CD4-positive, alpha-beta memory T cell (primary cell): ENCODE measurements around the gene IL22RA2. TPM values are rescaled to one million over a fixed set of nuclear protein-coding genes. Genes with fewer than 3 reads are reported as not detected.

Experiments used
- CTCF ChIA-PET: fragments of 350-600 bp; sonication (Branson Sonifier 250); formaldehyde crosslinking; loops from one replicate; lab custom pipeline; 2021; ENCODE audit warnings: inconsistent platforms; ENCODE audit not compliant: partially characterized antibody; lab: Charles Lee
- POLR2A ChIA-PET: fragments of 350-600 bp; sonication (Branson Sonifier 250); formaldehyde crosslinking; loops from one replicate; lab custom pipeline; 2021; ENCODE audit not compliant: partially characterized antibody; lab: Charles Lee
- DNase-seq, 5 donors: peaks; one replicate each; pipeline versions ENCODE4 v3.0.0 to v3.0.0-alpha.2; 2020 to 2022; ENCODE audit warnings: mixed read lengths in 1 of 5
- H3K27ac ChIP-seq: one replicate; pipeline ENCODE4 v1.7.0; 2013; ENCODE audit warnings: low read depth, low read length
- H3K27me3 ChIP-seq: 2 replicates; pipeline ENCODE4 v1.7.0; 2013; ENCODE audit warnings: mild to moderate bottlenecking, low read length, moderate library complexity; ENCODE audit not compliant: insufficient read depth
- H3K36me3 ChIP-seq: 2 replicates; pipeline ENCODE4 v1.7.0; 2013; ENCODE audit warnings: mild to moderate bottlenecking, low read length, moderate library complexity; ENCODE audit not compliant: insufficient read depth
- H3K4me1 ChIP-seq: 2 replicates; pipeline ENCODE4 v1.7.0; 2013; ENCODE audit warnings: mild to moderate bottlenecking, low read length, moderate library complexity; ENCODE audit not compliant: insufficient read depth
- H3K4me3 ChIP-seq, 2 donors: one replicate each; pipeline ENCODE4 v1.7.0; 2013; ENCODE audit warnings: low read length in 2 of 2, mild to moderate bottlenecking in 1 of 2
- H3K9me3 ChIP-seq, 2 donors: one replicate each; pipeline ENCODE4 v1.7.0; 2013; ENCODE audit warnings: low read length in 2 of 2, control low read depth in 1 of 2; ENCODE audit not compliant: control insufficient read depth in 1 of 2
- H3K27ac Mint-ChIP-seq, 7 donors: one replicate each; pipeline ENCODE4 v1.8.0; 2020 to 2021; ENCODE audit warnings: mixed read lengths in 7 of 7, mild to moderate bottlenecking in 6 of 7, inconsistent platforms in 3 of 7, moderate library complexity in 3 of 7
- H3K27me3 Mint-ChIP-seq, 2 donors: one replicate each; pipeline ENCODE4 v1.8.0; 2020 to 2021; ENCODE audit warnings: mixed read lengths in 2 of 2
- H3K36me3 Mint-ChIP-seq, 2 donors: one replicate each; pipeline ENCODE4 v1.8.0; 2020 to 2021; ENCODE audit warnings: mixed read lengths in 2 of 2, inconsistent platforms in 1 of 2, mild to moderate bottlenecking in 1 of 2
- H3K4me1 Mint-ChIP-seq, 4 donors: one replicate each; pipeline ENCODE4 v1.8.0; 2020 to 2021; ENCODE audit warnings: mixed read lengths in 4 of 4, mild to moderate bottlenecking in 1 of 4
- H3K4me3 Mint-ChIP-seq, 8 donors: one replicate each; pipeline ENCODE4 v1.8.0; 2020 to 2021; ENCODE audit warnings: mixed read lengths in 8 of 8, mild to moderate bottlenecking in 7 of 8, moderate library complexity in 6 of 8, inconsistent platforms in 3 of 8
- H3K9me3 Mint-ChIP-seq, 8 donors: one replicate each; pipeline ENCODE4 v1.8.0; 2020 to 2021; ENCODE audit warnings: mixed read lengths in 8 of 8, mild to moderate bottlenecking in 5 of 8, inconsistent platforms in 3 of 8, moderate library complexity in 1 of 8
- intact Hi-C: fragments of 100-400 bp; cut with micrococcal nuclease; formaldehyde crosslinking; loops from one replicate; pipeline ENCODE4 v1.15.1; 2023
- polyA plus RNA-seq, 2 donors: library from polyadenylated mRNA; unstranded; fragments of 300-500 nt; fragmentation: Illumina TruSeq; gene quantifications; one replicate each; pipeline ENCODE4 v1.2.3, GENCODE V29; 2021
- total RNA-seq, 2 experiments: library from RNA; stranded (reverse); gene quantifications; one replicate each; pipeline ENCODE4 v1.2.3, GENCODE V29; 2021

Gene IL22RA2
- total and polyA plus RNA-seq, 4 experiments from 2014 or later = not detected

GRCh38 chr6:137191236-137191635 is 17.8 kb upstream of the IL22RA2 start:
- no peak overlapping the region for H3K27ac Mint-ChIP-seq
- ChIA-PET CTCF (no interaction called here), POLR2A (no interaction called here)
- Histone ChIP-seq H3K4me3 (no peak overlapping the region), H3K9me3 (no peaks in the 10 kb centered on the region), H3K4me1 (peaks cover 5% of the 10 kb centered on the region), H3K27me3 (no peaks in the 10 kb centered on the region), H3K27ac (no peak overlapping the region), H3K36me3 (no peaks in the 10 kb centered on the region)
- intact Hi-C loops = no loop called here
- no peak overlapping the region for H3K4me3 Mint-ChIP-seq
- peaks cover 0 to 29% (median 10%) of the 10 kb centered on the region in 8 donors for H3K9me3 Mint-ChIP-seq
- H3K4me1 Mint-ChIP-seq = peaks cover 6 to 11% (median 6%) of the 10 kb centered on the region in 4 donors
- H3K36me3 Mint-ChIP-seq = peaks cover 0 to 3% of the 10 kb centered on the region in 2 donors
- no peaks in the 10 kb centered on the region for H3K27me3 Mint-ChIP-seq
- no peak for DNase-seq

GRCh38 chr6:137190583-137191094 is 17.2 kb upstream of the IL22RA2 start:
- Mint-ChIP-seq H3K27ac (no peak overlapping the region), H3K9me3 (peaks cover 0 to 35% (median 14%) of the 10 kb centered on the region in 8 donors), H3K27me3 (no peaks in the 10 kb centered on the region), H3K4me3 (no peak overlapping the region), H3K4me1 (peaks cover under 1 to 5% (median under 1%) of the 10 kb centered on the region in 4 donors), H3K36me3 (peaks cover 0 to 3% of the 10 kb centered on the region in 2 donors)
- Histone ChIP-seq H3K27ac (no peak overlapping the region), H3K36me3 (no peaks in the 10 kb centered on the region), H3K9me3 (no peaks in the 10 kb centered on the region), H3K27me3 (no peaks in the 10 kb centered on the region), H3K4me1 (peaks cover under 1% of the 10 kb centered on the region), H3K4me3 (no peak overlapping the region)
- intact Hi-C loops = no loop called here
- no peak for DNase-seq
- POLR2A ChIA-PET = no interaction called here
- CTCF ChIA-PET = interaction anchor here (1.1 kb wide), 1 partner anchor 25 kb away, joined by 3 read pairs; no protein-coding TSS in a partner anchor

GRCh38 chr6:137188855-137189254 is 15.4 kb upstream of the IL22RA2 start:
- H3K4me1 Mint-ChIP-seq = no peaks in the 10 kb centered on the region
- H3K27me3 Mint-ChIP-seq = no peaks in the 10 kb centered on the region
- no peak overlapping the region for H3K27ac ChIP-seq
- H3K9me3 ChIP-seq = peaks cover 0 to 7% of the 10 kb centered on the region in 2 donors
- no peaks in the 10 kb centered on the region for H3K27me3 ChIP-seq
- intact Hi-C loops = no loop called here
- peaks cover 0 to 51% (median 21%) of the 10 kb centered on the region in 8 donors for H3K9me3 Mint-ChIP-seq
- H3K4me3 ChIP-seq = no peak overlapping the region
- ChIA-PET POLR2A (no interaction called here), CTCF (no interaction called here)
- no peak for DNase-seq
- H3K36me3 Mint-ChIP-seq = peaks cover under 1 to 4% of the 10 kb centered on the region in 2 donors
- no peaks in the 10 kb centered on the region for H3K36me3 ChIP-seq
- no peak overlapping the region for H3K27ac Mint-ChIP-seq
- no peaks in the 10 kb centered on the region for H3K4me1 ChIP-seq
- H3K4me3 Mint-ChIP-seq = no peak overlapping the region

GRCh38 chr6:137185290-137185689 is 11.8 kb upstream of the IL22RA2 start:
- peaks cover 0 to 7% of the 10 kb centered on the region in 2 donors for H3K9me3 ChIP-seq
- CTCF ChIA-PET = no interaction called here

GRCh38 chr6:137182654-137183073 is 9.2 kb upstream of the IL22RA2 start:
- no peak for DNase-seq
- Mint-ChIP-seq H3K9me3 (peaks cover 5 to 71% (median 41%) of the 10 kb centered on the region in 8 donors), H3K27me3 (peaks cover 0 to 2% of the 10 kb centered on the region in 2 donors), H3K36me3 (peaks cover 3 to 10% of the 10 kb centered on the region in 2 donors), H3K4me1 (no peaks in the 10 kb centered on the region), H3K4me3 (no peak overlapping the region), H3K27ac (no peak overlapping the region)
- Histone ChIP-seq H3K27ac (no peak overlapping the region), H3K4me3 (no peak overlapping the region), H3K9me3 (peaks cover 0 to 7% of the 10 kb centered on the region in 2 donors), H3K36me3 (no peaks in the 10 kb centered on the region), H3K27me3 (no peaks in the 10 kb centered on the region), H3K4me1 (no peaks in the 10 kb centered on the region)
- intact Hi-C loops = no loop called here
- POLR2A ChIA-PET = no interaction called here
- CTCF ChIA-PET = interaction anchor here (1.5 kb wide), 1 partner anchor 17 kb away, joined by 6 read pairs; no protein-coding TSS in a partner anchor

More at GRCh38 chr6:137185290-137185689, 11.8 kb upstream of the IL22RA2 start:
- Mint-ChIP-seq H3K36me3 (peaks cover 3 to 10% of the 10 kb centered on the region in 2 donors), H3K9me3 (peaks cover 0 to 86% (median 42%) of the 10 kb centered on the region in 8 donors), H3K4me1 (no peaks in the 10 kb centered on the region), H3K27ac (peak overlapping the region in 1 of 7 donors; percentile 19), H3K27me3 (no peaks in the 10 kb centered on the region), H3K4me3 (no peak overlapping the region)
- POLR2A ChIA-PET = no interaction called here
- Histone ChIP-seq H3K4me1 (no peaks in the 10 kb centered on the region), H3K27ac (no peak overlapping the region), H3K27me3 (no peaks in the 10 kb centered on the region), H3K36me3 (no peaks in the 10 kb centered on the region), H3K4me3 (no peak overlapping the region)
- intact Hi-C loops = no loop called here
- DNase-seq = no peak

- Mint-ChIP-seq H3K36me3 (peaks cover 3 to 10% of the 10 kb centered on the region in 2 donors), H3K9me3 (peaks cover 5 to 66% (median 42%) of the 10 kb centered on the region in 8 donors), H3K27ac (no peak overlapping the region), H3K4me1 (no peaks in the 10 kb centered on the region), H3K4me3 (no peak overlapping the region), H3K27me3 (peaks cover 0 to 2% of the 10 kb centered on the region in 2 donors)
- H3K36me3 ChIP-seq = no peaks in the 10 kb centered on the region
- CTCF ChIA-PET = interaction anchor here (1.5 kb wide), 1 partner anchor 16 kb away, joined by 6 read pairs; no protein-coding TSS in a partner anchor
- no peak overlapping the region for H3K27ac ChIP-seq
- POLR2A ChIA-PET = no interaction called here
- H3K9me3 ChIP-seq = peaks cover 0 to 7% of the 10 kb centered on the region in 2 donors
- DNase-seq = no peak
- H3K4me3 ChIP-seq = no peak overlapping the region
- H3K27me3 ChIP-seq = no peaks in the 10 kb centered on the region
- intact Hi-C loops = no loop called here
- no peaks in the 10 kb centered on the region for H3K4me1 ChIP-seq
Measured at GRCh38 chr6:137181891-137182653, 8.6 kb upstream of the IL22RA2 start.

- H3K36me3 ChIP-seq = no peaks in the 10 kb centered on the region
- no peaks in the 10 kb centered on the region for H3K4me1 ChIP-seq
- CTCF ChIA-PET = no interaction called here
- intact Hi-C loops = loop anchor here (10.0 kb wide), 1 partner anchor 213 kb away; no protein-coding TSS in a partner anchor
- H3K9me3 ChIP-seq = no peaks in the 10 kb centered on the region
- Mint-ChIP-seq H3K36me3 (peaks cover 0 to 6% of the 10 kb centered on the region in 2 donors), H3K9me3 (peaks cover 5 to 26% (median 19%) of the 10 kb centered on the region in 8 donors), H3K27me3 (peaks cover 0 to 2% of the 10 kb centered on the region in 2 donors), H3K4me3 (no peak overlapping the region), H3K4me1 (peaks cover 0 to under 1% (median 0%) of the 10 kb centered on the region in 4 donors), H3K27ac (no peak overlapping the region)
- no peak for DNase-seq
- no peak overlapping the region for H3K4me3 ChIP-seq
- H3K27ac ChIP-seq = no peak overlapping the region
- POLR2A ChIA-PET = no interaction called here
- no peaks in the 10 kb centered on the region for H3K27me3 ChIP-seq
Measured at GRCh38 chr6:137177611-137178010, 4.2 kb upstream of the IL22RA2 start.
